HG03565 (cell line): ENCODE results near the gene CAND2.

Experiments used
- ATAC-seq: cut with Tn5 transposase; IDR thresholded peaks from one replicate; pipeline ENCODE4 v1.9.1; 2021; ENCODE audit warnings: mild to moderate bottlenecking, moderate library complexity; ENCODE audit not compliant: unreplicated experiment

The CAND2 gene

GRCh38 chr3:12882336-12883310 lies 86.1 kb downstream of the CAND2 start:
- ATAC-seq = no peak

DNA sequence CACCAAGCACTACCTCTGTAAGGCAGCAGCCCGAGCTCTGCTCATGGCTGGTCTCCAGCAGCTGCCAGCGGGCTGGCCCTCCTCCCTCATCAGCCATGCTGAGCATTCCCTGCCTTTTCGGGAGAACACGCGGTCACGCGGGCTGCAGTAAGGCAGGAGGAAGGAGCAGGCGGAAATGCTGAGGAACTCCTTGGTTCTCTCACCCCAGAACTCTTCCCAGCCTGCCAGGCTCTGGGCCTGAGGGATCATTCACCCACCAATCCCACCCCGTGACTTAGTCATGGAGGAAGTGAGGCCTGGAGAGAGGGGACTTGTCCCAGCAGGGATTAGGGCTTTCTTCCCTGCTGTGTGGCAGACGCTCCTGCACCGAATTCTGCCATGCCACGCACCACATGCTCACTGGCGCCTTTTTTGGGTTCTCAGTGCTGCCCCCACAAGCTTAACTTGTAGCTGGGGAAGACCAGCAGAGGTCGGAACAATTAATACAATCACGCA lies 87.8 kb downstream of the CAND2 start:
- no peak for ATAC-seq
